Renal cortex interstitium (tissue), 11 donors: ENCODE results near the gene NCK2. TPM values are rescaled to one million over a fixed set of nuclear protein-coding genes. Genes with fewer than 3 reads are reported as not detected.
"Not testable (repeated sequence)": the region's sequence is repeated elsewhere in the genome, so short reads cannot be mapped to it uniquely, and the experiment has no call there.

Source experiments
- DNase-seq, 11 donors: peaks; one replicate each; pipeline ENCODE4 v3.0.0-alpha.2; 2013; ENCODE audit warnings: low read depth in 9 of 11, low spot score in 4 of 11; ENCODE audit errors: extremely low read depth in 1 of 11
- polyA plus RNA-seq, 3 donors: library from polyadenylated mRNA; unstranded; fragments of 120-200 nt; gene quantifications; one replicate each; pipeline ENCODE4 v1.2.1, GENCODE V29; 2013; ENCODE audit not compliant: insufficient read length in 3 of 3

Gene NCK2
- polyA plus RNA-seq, 3 donors, result 62.9 to 81.7 (median 64.3) TPM

DNA sequence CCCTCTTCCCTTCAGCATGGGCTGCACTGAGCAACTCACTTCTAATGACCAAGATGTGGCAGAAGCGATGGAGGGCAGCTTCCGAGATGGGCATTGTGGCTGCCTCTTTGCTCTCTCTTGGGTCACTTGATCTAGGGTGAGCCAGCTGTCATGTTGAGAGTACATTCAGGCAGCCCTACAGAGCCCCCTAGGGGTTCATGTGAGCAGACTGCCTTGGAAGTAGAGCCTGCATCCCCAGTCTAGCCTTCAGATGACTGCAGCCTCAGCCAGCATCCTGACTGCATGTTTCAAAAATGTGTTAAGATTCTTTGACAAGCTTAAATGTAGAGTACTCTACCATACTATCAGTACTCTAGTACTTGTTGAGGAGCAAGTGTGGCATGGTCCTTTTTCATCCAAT is 143.9 kb downstream of the NCK2 start:
- DNase-seq, result no peak

DNA sequence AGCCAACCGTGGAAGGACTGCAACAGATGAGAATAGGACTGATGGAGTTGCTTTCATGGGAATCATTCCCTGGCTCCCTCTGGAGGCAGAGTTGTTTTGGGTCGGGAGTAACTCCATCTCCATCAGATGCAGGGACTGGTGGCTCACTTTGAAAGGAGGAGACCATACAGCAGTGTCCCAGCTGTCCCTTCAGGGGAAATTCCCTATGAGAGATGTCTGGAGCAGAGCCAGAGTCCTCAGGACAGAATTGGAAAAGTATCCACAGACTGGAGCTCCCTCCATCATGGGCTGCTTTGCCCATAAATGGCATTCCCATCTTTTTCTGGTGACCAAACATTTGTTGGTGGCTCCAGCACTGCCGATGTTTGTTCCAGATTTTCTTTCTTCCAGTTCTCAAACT is 144.3 kb downstream of the NCK2 start:
- no peak for DNase-seq

DNA sequence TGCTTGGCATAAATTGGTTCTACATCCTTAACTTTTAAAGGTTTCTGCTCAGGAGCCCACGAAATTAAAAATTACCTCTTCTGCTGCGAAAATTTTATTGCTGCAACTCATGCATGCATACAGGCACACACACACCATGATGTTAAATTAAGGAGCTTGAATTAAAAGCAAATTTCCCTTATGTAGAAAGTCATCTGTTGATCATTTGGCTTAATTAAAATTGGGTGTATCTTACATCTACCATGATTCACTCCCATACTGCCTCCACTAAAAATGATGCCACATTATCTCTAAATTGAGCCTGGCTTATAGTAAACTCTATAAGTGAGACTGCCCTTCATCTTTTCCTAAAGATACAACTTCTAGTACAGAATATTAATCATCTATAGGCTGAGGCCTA is 145.4 kb downstream of the NCK2 start:
- DNase-seq, result no peak

GRCh38 chr2:105890856-105891255 is 146.1 kb downstream of the NCK2 start:
- DNase-seq, result no peak

- no peak for DNase-seq
Observed at GRCh38 chr2:105893011-105893995, 148.6 kb downstream of the NCK2 start.

GRCh38 chr2:105894327-105894944 is 149.7 kb downstream of the NCK2 start:
- DNase-seq, result no peak

DNA sequence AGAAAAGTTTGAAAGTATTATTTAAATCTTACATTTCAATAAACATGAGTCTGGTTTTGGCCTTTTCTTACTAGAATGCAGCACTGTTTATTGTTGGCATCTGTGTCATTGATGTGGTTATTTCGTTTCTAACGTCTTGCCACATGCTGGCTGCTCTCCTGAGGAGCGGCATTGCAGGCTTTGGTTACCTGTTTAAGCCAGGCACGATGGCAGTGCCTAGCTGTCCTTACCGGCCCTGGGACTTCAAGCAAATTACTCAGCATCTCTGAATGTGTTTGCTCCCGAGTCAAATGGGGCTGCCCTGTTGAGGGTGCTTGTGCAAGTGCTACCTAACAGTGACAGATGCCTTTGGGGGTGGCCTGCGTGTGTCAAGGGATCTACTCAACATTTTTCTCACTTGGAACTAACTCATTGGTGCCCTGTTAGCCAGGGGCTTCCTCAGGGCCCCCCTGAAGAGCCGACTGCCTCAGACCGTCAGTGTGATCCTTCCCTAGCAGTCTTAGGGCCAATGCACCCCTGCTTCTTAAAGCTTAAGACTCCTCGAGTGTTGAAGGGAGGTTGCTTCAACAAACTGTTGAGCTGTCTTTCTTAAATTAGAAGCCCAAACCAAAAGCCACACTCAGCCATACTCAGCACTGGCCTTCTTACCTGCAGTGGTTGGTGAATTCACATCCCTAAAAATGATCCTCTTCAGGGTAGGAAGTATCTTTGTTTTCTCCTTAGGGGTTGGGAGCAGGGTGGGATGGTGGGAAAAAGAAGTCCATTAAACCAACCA is 151.5 kb downstream of the NCK2 start:
- no peak for DNase-seq

GRCh38 chr2:105896765-105897163 is 152.1 kb downstream of the NCK2 start:
- no peak for DNase-seq

DNA sequence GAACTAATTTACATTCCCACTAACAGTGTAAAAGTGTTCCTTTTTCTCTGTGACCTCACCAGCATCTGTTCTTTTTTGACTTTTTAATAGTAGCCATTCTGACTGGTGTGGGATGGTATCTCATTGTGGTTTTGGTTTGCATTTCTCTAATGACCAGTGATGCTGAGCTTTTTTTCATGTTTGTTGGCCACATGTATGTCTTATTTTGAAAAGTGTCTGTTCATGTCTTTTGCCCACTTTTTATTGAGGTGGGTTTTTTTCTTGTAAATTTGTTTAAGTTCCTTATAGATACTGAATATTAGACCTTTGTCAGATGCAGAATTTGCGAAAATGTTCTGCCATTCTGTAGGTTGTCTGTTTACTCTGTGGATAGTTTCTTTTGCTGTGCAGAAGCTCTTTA is 153.0 kb downstream of the NCK2 start:
- DNase-seq, result not testable (repeated sequence)

DNA sequence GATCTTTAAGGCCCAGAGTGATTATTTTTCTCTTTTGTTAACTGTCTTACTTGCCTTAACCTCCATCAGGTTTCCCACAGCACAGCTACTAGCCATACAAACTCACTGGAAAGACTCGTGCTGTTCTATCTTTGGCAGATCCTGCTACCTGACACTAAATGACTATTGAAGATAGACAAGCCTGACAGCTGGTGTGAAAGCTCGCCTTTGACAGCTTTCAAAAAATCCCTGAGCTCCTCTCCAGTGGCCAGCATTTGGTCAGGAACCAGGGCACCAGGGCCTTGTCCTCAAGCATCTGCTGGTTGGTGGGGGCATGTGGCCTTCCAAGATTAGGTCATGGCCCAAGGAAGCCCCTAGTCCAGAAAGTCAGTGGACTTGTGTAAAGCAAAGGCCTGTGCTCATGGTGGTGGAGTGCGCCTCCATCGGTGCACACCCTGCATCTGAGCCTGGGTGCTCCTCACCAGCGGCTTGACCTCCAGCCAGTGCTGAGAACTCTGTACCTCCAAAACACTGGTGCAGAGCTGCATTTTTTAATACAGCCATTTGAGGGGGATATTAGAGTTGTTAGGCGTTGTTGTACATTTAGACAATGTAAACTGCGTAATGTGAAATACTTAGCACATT is 158.5 kb downstream of the NCK2 start:
- no peak for DNase-seq

- DNase-seq, result no peak
Observed at GRCh38 chr2:105904938-105905337, 160.2 kb downstream of the NCK2 start.

DNA sequence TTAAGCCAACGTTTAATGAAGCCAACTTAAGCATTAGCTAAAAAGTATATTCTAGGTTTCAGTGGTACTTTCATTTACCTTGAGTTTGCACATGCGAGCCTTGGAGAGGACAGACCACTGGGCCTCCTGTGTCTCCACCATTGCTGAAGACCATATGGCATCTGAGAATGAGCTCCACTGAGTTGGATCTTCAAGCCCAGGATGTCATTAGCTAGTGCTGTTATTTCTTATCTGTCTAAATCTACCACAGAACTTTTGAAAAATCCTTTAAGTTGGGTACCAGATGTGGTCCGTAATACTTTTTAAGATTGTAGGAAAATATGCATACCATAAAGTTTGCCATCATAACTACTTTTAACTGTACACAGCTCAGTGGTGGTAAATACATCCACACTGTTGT is 161.8 kb downstream of the NCK2 start:
- DNase-seq, result no peak

DNA sequence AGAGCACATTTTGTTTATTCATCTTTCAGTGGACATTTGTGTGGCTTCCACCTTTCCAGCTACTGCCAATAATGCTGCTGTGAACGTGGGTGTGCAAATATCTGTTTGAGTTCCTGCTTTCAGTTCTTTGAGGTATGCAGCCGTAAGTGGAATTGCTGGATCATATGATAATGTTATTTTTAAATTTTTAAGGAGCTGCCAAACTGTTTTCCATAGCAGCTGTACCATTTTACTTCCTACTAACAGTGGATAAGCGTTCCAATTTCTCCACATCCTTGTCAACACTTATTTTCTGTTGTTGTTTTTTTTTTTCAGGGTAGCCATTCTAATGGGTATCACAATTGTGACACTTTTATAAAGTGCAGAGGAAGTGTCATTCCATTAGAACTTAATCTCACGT is 162.5 kb downstream of the NCK2 start:
- DNase-seq, result no peak

DNA sequence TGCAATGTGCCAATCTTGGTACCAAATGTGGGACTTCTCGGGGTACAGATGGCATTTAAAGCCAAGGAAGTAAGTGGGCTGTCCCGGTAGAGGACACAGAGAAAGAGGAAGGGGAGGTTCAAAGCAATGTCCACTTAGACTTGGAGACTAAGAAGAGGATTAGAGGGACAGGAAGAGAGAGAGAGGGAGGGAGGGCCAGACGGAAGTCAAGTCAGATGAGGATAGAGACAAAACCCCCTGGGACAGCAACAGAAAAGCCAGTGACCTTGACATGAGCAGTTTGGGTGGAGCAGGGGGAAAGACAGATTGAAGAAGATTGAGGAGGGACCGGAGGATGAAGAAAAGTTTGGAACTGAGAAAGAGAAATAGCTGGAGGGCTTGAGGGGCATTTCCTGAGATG is 164.5 kb downstream of the NCK2 start:
- DNase-seq, result no peak

DNA sequence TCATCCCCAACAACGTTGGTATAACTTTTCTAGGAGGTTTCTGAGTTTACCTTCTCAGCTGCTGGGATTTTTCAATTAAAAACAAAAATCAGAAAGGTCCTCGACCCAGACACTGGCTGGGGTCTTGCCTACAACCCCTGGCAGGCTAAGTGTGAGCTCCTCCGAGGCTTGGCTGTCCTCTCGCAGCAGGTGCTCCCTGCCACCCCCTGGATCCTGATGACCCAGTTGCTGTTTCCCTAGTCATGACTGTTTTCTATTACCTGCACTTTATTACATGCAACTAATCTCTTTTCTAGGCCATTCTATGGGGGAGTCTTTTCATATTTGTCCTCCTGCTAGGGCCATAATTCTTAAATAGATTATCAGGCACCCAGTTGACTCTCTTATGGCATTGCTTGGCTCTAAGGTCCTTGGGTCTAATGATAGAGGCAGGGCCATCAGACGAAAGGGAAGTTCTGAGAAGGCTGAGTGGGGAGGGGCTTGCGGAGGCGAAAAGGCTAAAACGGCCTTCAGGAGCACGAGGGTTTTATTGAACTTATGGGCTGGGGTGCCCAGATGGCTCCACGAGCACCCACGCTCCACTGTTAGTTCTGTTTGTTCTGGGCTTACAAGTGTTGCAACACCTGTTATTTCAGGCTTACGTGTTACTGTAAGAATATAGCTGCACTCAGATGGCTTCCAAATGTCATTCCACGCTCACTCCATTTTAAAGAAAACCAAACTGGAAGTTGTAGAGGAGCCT is 166.0 kb downstream of the NCK2 start:
- no peak for DNase-seq

- no peak for DNase-seq
Observed at GRCh38 chr2:105911425-105911824, 166.7 kb downstream of the NCK2 start.

DNA sequence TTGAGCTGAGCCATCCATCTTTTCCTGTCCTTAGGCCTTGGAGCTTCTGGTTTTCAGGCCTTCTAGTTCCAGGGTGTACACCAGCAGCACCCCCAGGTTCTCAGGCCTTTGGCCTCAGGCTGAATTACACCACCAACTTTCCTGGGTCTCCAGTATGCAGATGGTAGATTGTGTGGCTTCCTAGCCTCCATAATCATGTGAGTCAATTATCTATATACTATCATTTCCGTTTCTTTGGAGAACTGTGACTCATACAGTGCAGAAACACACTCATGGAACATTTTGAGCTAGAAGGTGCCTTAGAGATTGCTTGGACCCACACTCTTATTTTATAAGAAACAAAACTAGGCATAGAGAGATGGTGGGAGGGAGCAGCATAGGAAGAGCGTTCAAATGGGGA is 167.4 kb downstream of the NCK2 start:
- no peak for DNase-seq

- no peak for DNase-seq
Observed at GRCh38 chr2:105915005-105915558, 170.4 kb downstream of the NCK2 start.
